Smooth muscle cell (in vitro differentiated cells): Measurements from ENCODE around the gene SLC35B2. TPM values are rescaled to one million over a fixed set of nuclear protein-coding genes. Genes with fewer than 3 reads are reported as not detected.

ENCODE experiments used
- DNase-seq: peaks from one replicate; lab custom pipeline; 2025; ENCODE audit not compliant: unreplicated experiment; lab: John Stamatoyannopoulos, UW
- H2AFZ ChIP-seq: fragments of 200-600 bp; sonication (generic); 2 replicates; pipeline ENCODE4 v1.6.0; 2016; ENCODE audit warnings: antibody characterized with exemption, low read depth, mild to moderate bottlenecking
- H3F3A ChIP-seq: fragments of 200-600 bp; sonication (generic); 2 replicates; pipeline ENCODE4 v1.6.0; 2017; ENCODE audit warnings: antibody characterized with exemption, low read depth
- H3K27ac ChIP-seq: fragments of 200-600 bp; sonication (generic); 2 replicates; pipeline ENCODE4 v1.5.1; 2016; ENCODE audit warnings: low read depth, mild to moderate bottlenecking
- H3K27me3 ChIP-seq: fragments of 200-600 bp; sonication (generic); 2 replicates; pipeline ENCODE4 v1.6.1; 2016; ENCODE audit warnings: low read depth, mild to moderate bottlenecking
- H3K36me3 ChIP-seq: fragments of 200-600 bp; sonication (generic); 2 replicates; pipeline ENCODE4 v1.5.1; 2016; ENCODE audit warnings: low read depth
- H3K4me1 ChIP-seq: fragments of 200-600 bp; sonication (generic); 2 replicates; pipeline ENCODE4 v1.5.1; 2016; ENCODE audit warnings: low read depth
- H3K4me2 ChIP-seq: fragments of 200-600 bp; sonication (generic); 2 replicates; pipeline ENCODE4 v1.6.0; 2016; ENCODE audit warnings: mild to moderate bottlenecking
- H3K4me3 ChIP-seq: fragments of 200-600 bp; sonication (generic); 2 replicates; pipeline ENCODE4 v1.5.1; 2016; ENCODE audit warnings: mild to moderate bottlenecking
- H3K79me2 ChIP-seq: fragments of 200-600 bp; sonication (generic); 2 replicates; pipeline ENCODE4 v1.6.0; 2016; ENCODE audit warnings: low read depth, mild to moderate bottlenecking
- H3K9ac ChIP-seq: fragments of 200-600 bp; sonication (generic); 2 replicates; pipeline ENCODE4 v1.6.0; 2016; ENCODE audit warnings: low read depth
- H3K9me3 ChIP-seq: fragments of 200-600 bp; sonication (generic); replicated peaks from 2 replicates; pipeline ENCODE4 v1.5.1; 2016; ENCODE audit warnings: low read depth
- H4K20me1 ChIP-seq: fragments of 200-600 bp; sonication (generic); 2 replicates; pipeline ENCODE4 v1.6.0; 2016; ENCODE audit warnings: low read depth
- WGBS: methylation state at CpG from one replicate; pipeline ENCODE4 v1.1.7; 2016; ENCODE audit warnings: low lambda C conversion rate; 5-methylcytosine and 5-hydroxymethylcytosine counted together
- polyA plus RNA-seq: library from polyadenylated mRNA; unstranded; fragments of >200 nt; fragmentation: Nextera tagmentation; extraction: Ambion mirVana; gene quantifications from 2 replicates; pipeline ENCODE4 v1.2.1, GENCODE V29; 2016
- total RNA-seq: library from RNA; depleted of rRNA; stranded (reverse); fragments of >200 nt; gene quantifications from 2 replicates; pipeline ENCODE4 v1.2.3, GENCODE V29; 2014
- TF ChIP-seq, protein P1 (sequence below): fragments of 200-600 bp; sonication (generic); IDR thresholded peaks from 2 replicates; pipeline ENCODE4 v1.5.1; 2017; ENCODE audit warnings: borderline replicate concordance, mild to moderate bottlenecking, antibody characterized with exemption; ENCODE audit not compliant: insufficient read depth, poor library complexity, severe bottlenecking

SLC35B2 gene
- total and polyA plus RNA-seq, 2 experiments from 2014 or later, result 68.6 to 112 TPM

DNA sequence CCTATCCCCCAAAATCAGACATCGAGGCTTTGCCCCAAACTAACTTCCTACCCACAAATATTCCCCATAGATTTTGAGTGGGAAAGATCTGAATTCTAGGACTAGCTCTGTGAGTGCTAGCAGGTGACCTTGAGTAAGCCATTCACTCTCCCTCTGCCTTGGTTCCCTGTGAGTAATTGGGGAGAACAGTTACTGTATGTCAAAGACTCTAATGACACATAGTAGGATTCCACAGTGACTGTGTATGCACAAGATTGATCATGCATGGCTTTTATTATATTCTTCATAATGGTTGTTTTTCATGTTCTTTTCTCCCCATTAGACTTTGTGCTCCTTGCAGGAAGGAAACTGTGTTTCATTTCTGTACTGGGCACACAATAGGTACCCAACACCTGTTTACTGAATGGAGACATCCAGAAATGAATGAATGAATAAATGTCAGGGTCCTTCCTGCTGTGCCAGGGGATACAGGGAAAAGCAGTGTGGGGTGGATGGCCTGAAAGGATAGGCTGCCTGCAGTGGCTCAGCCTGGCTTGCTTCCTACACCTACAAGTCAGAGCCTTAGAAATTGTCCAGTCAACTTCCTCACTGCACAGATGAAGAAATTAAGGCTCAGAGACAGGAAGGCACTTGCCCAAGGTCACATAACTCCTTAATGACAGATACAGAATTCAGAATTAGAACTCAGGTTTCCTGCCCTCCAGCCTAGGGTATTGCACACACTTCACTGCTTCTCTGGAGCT, 12.0 kb upstream of the SLC35B2 start:
- no peak overlapping the region for H3K27ac ChIP-seq
- no peak overlapping the region for H3K4me2 ChIP-seq
- WGBS, result 88% methylated on average over 1 of the region's 1 CpG
- peaks cover 4% of the 10 kb centered on the region for H4K20me1 ChIP-seq
- H3K4me3 ChIP-seq, result no peak overlapping the region
- H3K27me3 ChIP-seq, result peaks cover 57% of the 10 kb centered on the region
- TF ChIP-seq, protein P1, sequence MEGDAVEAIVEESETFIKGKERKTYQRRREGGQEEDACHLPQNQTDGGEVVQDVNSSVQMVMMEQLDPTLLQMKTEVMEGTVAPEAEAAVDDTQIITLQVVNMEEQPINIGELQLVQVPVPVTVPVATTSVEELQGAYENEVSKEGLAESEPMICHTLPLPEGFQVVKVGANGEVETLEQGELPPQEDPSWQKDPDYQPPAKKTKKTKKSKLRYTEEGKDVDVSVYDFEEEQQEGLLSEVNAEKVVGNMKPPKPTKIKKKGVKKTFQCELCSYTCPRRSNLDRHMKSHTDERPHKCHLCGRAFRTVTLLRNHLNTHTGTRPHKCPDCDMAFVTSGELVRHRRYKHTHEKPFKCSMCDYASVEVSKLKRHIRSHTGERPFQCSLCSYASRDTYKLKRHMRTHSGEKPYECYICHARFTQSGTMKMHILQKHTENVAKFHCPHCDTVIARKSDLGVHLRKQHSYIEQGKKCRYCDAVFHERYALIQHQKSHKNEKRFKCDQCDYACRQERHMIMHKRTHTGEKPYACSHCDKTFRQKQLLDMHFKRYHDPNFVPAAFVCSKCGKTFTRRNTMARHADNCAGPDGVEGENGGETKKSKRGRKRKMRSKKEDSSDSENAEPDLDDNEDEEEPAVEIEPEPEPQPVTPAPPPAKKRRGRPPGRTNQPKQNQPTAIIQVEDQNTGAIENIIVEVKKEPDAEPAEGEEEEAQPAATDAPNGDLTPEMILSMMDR, result no peak
- no peak overlapping the region for H3K9ac ChIP-seq
- H3K9me3 ChIP-seq, result no peaks in the 10 kb centered on the region
- H3K79me2 ChIP-seq, result peaks cover 3% of the 10 kb centered on the region
- no peaks in the 10 kb centered on the region for H3F3A ChIP-seq
- H3K4me1 ChIP-seq, result peaks cover 11% of the 10 kb centered on the region
- H2AFZ ChIP-seq, result no peak overlapping the region
- H3K36me3 ChIP-seq, result no peaks in the 10 kb centered on the region
- no peak for DNase-seq

DNA sequence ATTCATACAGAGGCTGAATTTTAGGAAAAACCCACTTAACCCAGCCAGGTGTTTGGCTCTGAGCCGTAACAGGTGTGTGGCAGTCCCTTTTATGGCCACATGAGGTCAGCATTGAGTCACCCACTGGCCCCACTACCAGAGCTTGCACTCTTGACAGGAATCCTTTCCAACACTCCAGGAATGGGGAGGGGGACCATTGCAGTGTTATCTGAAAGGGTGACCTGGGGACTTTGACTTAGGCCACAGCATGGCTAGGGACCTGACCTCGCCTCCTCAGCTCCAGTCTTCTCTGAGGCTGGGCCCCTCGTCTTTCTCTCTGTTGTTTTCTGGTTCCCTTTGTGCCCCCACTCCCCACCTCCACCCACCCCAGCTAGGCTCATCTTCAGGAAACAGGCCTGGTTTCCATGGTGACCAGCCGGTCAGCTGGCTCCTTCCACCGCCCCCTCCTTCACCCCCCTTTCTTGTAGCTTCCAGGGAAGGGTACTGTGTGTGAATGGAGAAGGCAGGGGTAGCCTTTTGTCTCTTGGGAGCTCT, 10.8 kb upstream of the SLC35B2 start:
- TF ChIP-seq, protein P1, result peak; percentile 96
- no peak for DNase-seq

DNA sequence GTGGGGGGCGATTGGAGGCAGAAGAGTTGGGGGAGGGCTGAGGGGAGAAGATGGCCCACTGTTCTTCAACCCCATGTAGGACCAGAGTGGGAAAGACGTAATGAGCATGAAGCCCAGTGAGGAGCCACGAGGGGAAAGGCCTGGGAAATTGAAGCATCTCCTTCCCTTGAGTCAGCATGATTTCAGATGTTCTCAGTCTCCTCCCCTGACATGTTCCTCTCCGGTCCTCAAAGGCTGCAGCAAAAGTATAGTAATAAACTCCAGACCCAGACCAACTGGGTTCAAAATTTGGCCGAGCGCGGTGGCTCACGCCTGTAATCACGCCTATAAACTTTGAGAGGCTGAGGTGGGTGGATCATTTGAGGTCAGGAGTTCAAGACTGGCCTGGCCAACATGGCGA, 9.9 kb upstream of the SLC35B2 start:
- Histone ChIP-seq H3K27ac (no peak overlapping the region), H3K79me2 (peaks cover 16% of the 10 kb centered on the region), H3K27me3 (peaks cover 40% of the 10 kb centered on the region), H4K20me1 (peaks cover 13% of the 10 kb centered on the region), H3K9ac (no peak overlapping the region), H3K4me3 (no peak overlapping the region), H3K4me2 (no peak overlapping the region), H2AFZ (no peak overlapping the region), H3K36me3 (no peaks in the 10 kb centered on the region), H3F3A (no peaks in the 10 kb centered on the region), H3K9me3 (no peaks in the 10 kb centered on the region), H3K4me1 (peaks cover 25% of the 10 kb centered on the region)
- 85% methylated on average over 10 of the region's 10 CpGs for WGBS
- no peak for DNase-seq
- TF ChIP-seq, protein P1, result no peak

More for the DNA sequence above, 10.8 kb upstream of the SLC35B2 start:
- peaks cover 49% of the 10 kb centered on the region for H3K27me3 ChIP-seq
- H3F3A ChIP-seq, result no peaks in the 10 kb centered on the region
- H3K79me2 ChIP-seq, result peaks cover 15% of the 10 kb centered on the region
- no peaks in the 10 kb centered on the region for H3K36me3 ChIP-seq
- peaks cover 13% of the 10 kb centered on the region for H4K20me1 ChIP-seq
- H3K4me2 ChIP-seq, result no peak overlapping the region
- H3K4me3 ChIP-seq, result no peak overlapping the region
- H3K9me3 ChIP-seq, result no peaks in the 10 kb centered on the region
- H3K27ac ChIP-seq, result no peak overlapping the region
- H3K4me1 ChIP-seq, result peaks cover 23% of the 10 kb centered on the region
- H2AFZ ChIP-seq, result no peak overlapping the region
- 8% methylated on average over 5 of the region's 5 CpGs for WGBS
- H3K9ac ChIP-seq, result no peak overlapping the region
